ENCODE results near the gene SSBP1. TPM values are rescaled to one million over a fixed set of nuclear protein-coding genes. Genes with fewer than 3 reads are reported as not detected.
"Not testable (repeated sequence)": the region's sequence is repeated elsewhere in the genome, so short reads cannot be mapped to it uniquely, and the experiment has no call there.

The SSBP1 gene
- polyA plus RNA-seq, 1 donor, result 87.4 TPM

GRCh38 chr7:141770083-141770583 is 32.0 kb downstream of the SSBP1 start:
- not testable (repeated sequence) for DNase-seq (ENCODE audit: low read depth)

GRCh38 chr7:141776374-141776773 is 38.2 kb downstream of the SSBP1 start, which contains the start of gene TAS2R4:
Gene TAS2R4 (plus strand): TSS chr7:141776674. CDS start chr7:141778489, 1,815 bp downstream.
- DNase-seq (ENCODE audit: low read depth), result no peak

- DNase-seq (ENCODE audit: low read depth), result no peak
Observed at GRCh38 chr7:141785706-141786552, 47.8 kb downstream of the SSBP1 start.

- no peak for DNase-seq (ENCODE audit: low read depth)
Observed at GRCh38 chr7:141788296-141788695, 50.1 kb downstream of the SSBP1 start.

GRCh38 chr7:141789917-141790316 is 51.8 kb downstream of the SSBP1 start, which contains the start of gene TAS2R5:
Gene TAS2R5 (plus strand): TSS chr7:141790217. CDS start chr7:141790362, 145 bp downstream.
- no peak for DNase-seq (ENCODE audit: low read depth)

- no peak for DNase-seq (ENCODE audit: low read depth)
Observed at GRCh38 chr7:141792526-141792925, 54.4 kb downstream of the SSBP1 start.

Other genes starting within 250 kb of the SSBP1 start
- 18.4 TPM for gene AGK, start 186.9 kb upstream of the SSBP1 start, polyA plus RNA-seq (ENCODE audit: insufficient read length)
- gene DENND11, start 36.2 kb upstream of the SSBP1 start, polyA plus RNA-seq (ENCODE audit: insufficient read length), result 7.7 TPM
- 0.09 TPM for gene WEE2, start 30.0 kb upstream of the SSBP1 start, polyA plus RNA-seq (ENCODE audit: insufficient read length)
- gene TAS2R3, start 25.7 kb downstream of the SSBP1 start, polyA plus RNA-seq (ENCODE audit: insufficient read length), result 0.38 TPM
- gene TAS2R4, start 38.3 kb downstream of the SSBP1 start, polyA plus RNA-seq (ENCODE audit: insufficient read length), result 1.3 TPM
- gene TAS2R5, start 51.9 kb downstream of the SSBP1 start, polyA plus RNA-seq (ENCODE audit: insufficient read length), result 2.4 TPM
- not detected for gene PRSS37, start 103.1 kb downstream of the SSBP1 start, polyA plus RNA-seq (ENCODE audit: insufficient read length)
- gene OR9A4, start 178.0 kb downstream of the SSBP1 start, polyA plus RNA-seq (ENCODE audit: insufficient read length), result not detected
- gene CLEC5A, start 208.6 kb downstream of the SSBP1 start, polyA plus RNA-seq (ENCODE audit: insufficient read length), result 0.28 TPM
- gene TAS2R38, start 235.4 kb downstream of the SSBP1 start, polyA plus RNA-seq (ENCODE audit: insufficient read length), result not detected